ENCODE data around the gene PITPNC1. TPM values are rescaled to one million over a fixed set of nuclear protein-coding genes. Genes with fewer than 3 reads are reported as not detected.
"Not testable (repeated sequence)": the region's sequence is repeated elsewhere in the genome, so short reads cannot be mapped to it uniquely, and the experiment has no call there.

PITPNC1 gene
- total RNA-seq, 1 experiment from 2014 or later: 40.1 TPM

DNA sequence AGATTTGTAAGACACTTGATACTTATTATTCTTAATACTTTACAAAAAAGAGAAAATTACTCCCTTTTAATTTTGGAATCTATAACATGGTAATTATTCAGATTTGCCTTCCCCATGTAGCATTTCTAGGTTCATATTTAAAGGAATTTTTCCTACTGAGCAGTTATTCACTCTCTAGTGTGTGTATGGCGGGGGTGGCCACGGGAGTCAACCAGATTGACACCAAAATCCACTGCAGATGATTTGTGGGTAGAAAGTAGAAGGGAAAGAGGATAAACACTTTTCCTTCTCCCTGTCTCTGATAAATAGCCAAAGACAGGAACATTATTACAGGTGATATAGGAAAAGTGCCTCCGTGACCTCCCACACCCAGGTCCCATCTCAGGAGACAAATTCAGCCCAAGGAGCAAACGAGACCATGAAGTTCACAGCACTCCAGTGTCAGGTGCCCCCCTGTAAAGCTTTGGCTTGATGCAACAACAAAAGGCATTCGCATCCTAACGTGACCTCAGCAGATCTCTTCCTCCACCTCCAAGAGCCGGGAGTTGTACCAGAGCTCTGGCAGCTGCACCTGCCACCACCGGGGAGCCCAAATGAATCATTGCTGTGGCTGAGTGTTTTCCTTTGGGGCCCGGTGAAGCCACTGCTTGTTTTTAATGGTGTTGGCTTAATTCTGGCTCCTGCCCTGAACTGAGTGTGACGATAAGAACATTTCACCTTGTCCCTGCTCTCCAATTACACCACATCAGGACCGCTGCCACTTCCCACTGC is 248.0 kb downstream of the PITPNC1 start:
- POLR2A ChIA-PET: no interaction called here
- TF ChIP-seq, protein P1, sequence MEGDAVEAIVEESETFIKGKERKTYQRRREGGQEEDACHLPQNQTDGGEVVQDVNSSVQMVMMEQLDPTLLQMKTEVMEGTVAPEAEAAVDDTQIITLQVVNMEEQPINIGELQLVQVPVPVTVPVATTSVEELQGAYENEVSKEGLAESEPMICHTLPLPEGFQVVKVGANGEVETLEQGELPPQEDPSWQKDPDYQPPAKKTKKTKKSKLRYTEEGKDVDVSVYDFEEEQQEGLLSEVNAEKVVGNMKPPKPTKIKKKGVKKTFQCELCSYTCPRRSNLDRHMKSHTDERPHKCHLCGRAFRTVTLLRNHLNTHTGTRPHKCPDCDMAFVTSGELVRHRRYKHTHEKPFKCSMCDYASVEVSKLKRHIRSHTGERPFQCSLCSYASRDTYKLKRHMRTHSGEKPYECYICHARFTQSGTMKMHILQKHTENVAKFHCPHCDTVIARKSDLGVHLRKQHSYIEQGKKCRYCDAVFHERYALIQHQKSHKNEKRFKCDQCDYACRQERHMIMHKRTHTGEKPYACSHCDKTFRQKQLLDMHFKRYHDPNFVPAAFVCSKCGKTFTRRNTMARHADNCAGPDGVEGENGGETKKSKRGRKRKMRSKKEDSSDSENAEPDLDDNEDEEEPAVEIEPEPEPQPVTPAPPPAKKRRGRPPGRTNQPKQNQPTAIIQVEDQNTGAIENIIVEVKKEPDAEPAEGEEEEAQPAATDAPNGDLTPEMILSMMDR (IDR thresholded peaks at IDR 0.05; ENCODE audit: unreplicated experiment): no peak
- no TSS peak for BruUV-seq (replicated peaks)
- no peak overlapping the region for H3K4me3 Mint-ChIP-seq (ENCODE audit: unreplicated experiment)
- H3K4me1 Mint-ChIP-seq (ENCODE audit: insufficient read depth, unreplicated experiment): no peaks in the 10 kb centered on the region
- no peaks in the 10 kb centered on the region for H3K36me3 Mint-ChIP-seq (ENCODE audit: insufficient read depth, unreplicated experiment)
- H3K9me3 Mint-ChIP-seq (ENCODE audit: unreplicated experiment): no peaks in the 10 kb centered on the region
- CTCF ChIA-PET: no interaction called here
- no peaks in the 10 kb centered on the region for H3K27me3 Mint-ChIP-seq (ENCODE audit: insufficient read depth, unreplicated experiment)
- H3K27ac Mint-ChIP-seq (ENCODE audit: low read depth, unreplicated experiment): no peak overlapping the region
- intact Hi-C loops (cut with micrococcal nuclease): no loop called here
- no peak for DNase-seq (ENCODE audit: unreplicated experiment)

DNA sequence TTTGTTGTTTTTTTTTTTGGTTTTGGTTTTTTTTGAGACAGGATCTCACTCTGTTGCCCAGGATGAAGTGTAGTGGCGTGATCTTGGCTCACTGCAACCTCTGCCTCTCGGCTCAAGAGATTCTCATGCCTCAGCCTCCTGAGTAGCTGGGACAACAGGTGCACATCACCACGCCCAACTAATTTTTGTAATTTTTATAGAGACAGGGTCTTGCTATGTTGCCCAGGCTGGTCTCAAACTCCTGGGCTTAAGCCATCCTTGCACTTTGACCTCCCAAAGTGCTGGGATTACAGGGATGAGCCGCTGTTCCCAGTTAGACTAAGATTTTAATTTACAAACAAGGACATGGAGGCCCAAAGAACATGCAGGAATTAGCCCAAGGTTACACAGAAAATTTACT is 248.9 kb downstream of the PITPNC1 start:
- Mint-ChIP-seq H3K27ac (ENCODE audit: low read depth, unreplicated experiment) (no peak overlapping the region), H3K36me3 (ENCODE audit: insufficient read depth, unreplicated experiment) (no peaks in the 10 kb centered on the region), H3K9me3 (ENCODE audit: unreplicated experiment) (no peaks in the 10 kb centered on the region), H3K4me3 (ENCODE audit: unreplicated experiment) (no peak overlapping the region), H3K4me1 (ENCODE audit: insufficient read depth, unreplicated experiment) (no peaks in the 10 kb centered on the region), H3K27me3 (ENCODE audit: insufficient read depth, unreplicated experiment) (no peaks in the 10 kb centered on the region)
- ChIA-PET POLR2A (interaction anchor here (1.0 kb wide), 1 partner anchor 29 kb away, joined by 3 read pairs; no protein-coding TSS in a partner anchor), CTCF (no interaction called here)
- intact Hi-C loops (cut with micrococcal nuclease): no loop called here
- TF ChIP-seq, protein P1 (IDR thresholded peaks at IDR 0.05; ENCODE audit: unreplicated experiment): no peak
- no peak for DNase-seq (ENCODE audit: unreplicated experiment)
- no TSS peak for BruUV-seq (replicated peaks)

DNA sequence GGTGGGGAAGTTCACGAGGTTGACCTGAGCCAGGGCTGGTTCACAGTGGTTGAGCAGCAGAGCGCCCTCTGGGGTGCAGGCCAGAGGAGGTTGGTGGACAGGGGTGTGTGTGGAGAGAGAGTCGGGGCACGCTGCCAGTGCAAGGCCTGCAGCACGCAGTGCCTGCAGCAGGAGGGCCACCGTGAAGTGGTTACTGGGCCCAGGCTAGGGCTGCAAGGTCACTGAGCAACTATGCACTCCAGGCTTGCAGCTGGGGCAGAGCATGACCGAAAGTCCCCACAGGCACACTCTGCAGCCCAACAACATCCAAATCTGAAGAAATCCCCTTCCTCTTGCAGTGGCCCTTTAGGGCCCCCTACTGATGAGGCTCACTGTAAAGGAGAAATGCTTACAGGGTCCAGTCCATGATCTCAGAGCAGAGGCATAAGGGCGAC is 251.5 kb downstream of the PITPNC1 start:
- DNase-seq (ENCODE audit: unreplicated experiment): peak; percentile 8
- H3K9me3 Mint-ChIP-seq (ENCODE audit: unreplicated experiment): no peaks in the 10 kb centered on the region
- H3K4me3 Mint-ChIP-seq (ENCODE audit: unreplicated experiment): no peak overlapping the region
- intact Hi-C loops (cut with micrococcal nuclease): loop anchor here (2.0 kb wide), 1 partner anchor 250 kb away; no protein-coding TSS in a partner anchor
- H3K4me1 Mint-ChIP-seq (ENCODE audit: insufficient read depth, unreplicated experiment): no peaks in the 10 kb centered on the region
- H3K27me3 Mint-ChIP-seq (ENCODE audit: insufficient read depth, unreplicated experiment): no peaks in the 10 kb centered on the region
- no peak overlapping the region for H3K27ac Mint-ChIP-seq (ENCODE audit: low read depth, unreplicated experiment)
- BruUV-seq (replicated peaks): no TSS peak
- no peaks in the 10 kb centered on the region for H3K36me3 Mint-ChIP-seq (ENCODE audit: insufficient read depth, unreplicated experiment)
- TF ChIP-seq, protein P1 (IDR thresholded peaks at IDR 0.05; ENCODE audit: unreplicated experiment): no peak
- ChIA-PET CTCF (interaction anchor here (0.5 to 3.6 kb wide), 4 partner anchors 24 to 407 kb away, joined by 3 to 14 read pairs (median 4); no protein-coding TSS in a partner anchor), POLR2A (no interaction called here)

DNA sequence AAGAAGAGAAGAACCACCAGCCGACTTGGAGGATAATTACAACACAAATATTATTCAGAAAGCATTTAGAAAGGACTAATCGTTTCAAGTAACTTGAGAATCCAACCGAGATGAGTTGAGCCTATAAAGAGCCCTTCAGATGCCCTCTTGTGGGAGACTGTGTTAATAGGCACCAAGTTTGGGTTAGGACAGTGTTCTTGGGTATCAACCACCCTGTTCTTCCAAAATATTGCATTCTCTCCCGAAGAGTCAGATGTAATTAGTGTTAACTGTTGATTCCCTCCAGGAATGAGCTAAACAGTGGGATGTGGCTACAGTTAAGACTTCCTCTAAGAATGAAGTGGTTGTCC is 252.9 kb downstream of the PITPNC1 start:
- no peaks in the 10 kb centered on the region for H3K27me3 Mint-ChIP-seq (ENCODE audit: insufficient read depth, unreplicated experiment)
- intact Hi-C loops (cut with micrococcal nuclease): loop anchor here (2.0 kb wide), 1 partner anchor 251 kb away; no protein-coding TSS in a partner anchor
- H3K27ac Mint-ChIP-seq (ENCODE audit: low read depth, unreplicated experiment): no peak overlapping the region
- no peak overlapping the region for H3K4me3 Mint-ChIP-seq (ENCODE audit: unreplicated experiment)
- CTCF ChIA-PET: interaction anchor here (0.6 to 3.6 kb wide), 6 partner anchors 21 to 270 kb away, joined by 3 to 14 read pairs (median 4); no protein-coding TSS in a partner anchor
- TF ChIP-seq, protein P1 (IDR thresholded peaks at IDR 0.05; ENCODE audit: unreplicated experiment): peak; percentile 19
- no peaks in the 10 kb centered on the region for H3K4me1 Mint-ChIP-seq (ENCODE audit: insufficient read depth, unreplicated experiment)
- peak; percentile 36 for DNase-seq (ENCODE audit: unreplicated experiment)
- BruUV-seq (replicated peaks): no TSS peak
- no peaks in the 10 kb centered on the region for H3K9me3 Mint-ChIP-seq (ENCODE audit: unreplicated experiment)
- POLR2A ChIA-PET: no interaction called here
- H3K36me3 Mint-ChIP-seq (ENCODE audit: insufficient read depth, unreplicated experiment): no peaks in the 10 kb centered on the region

DNA sequence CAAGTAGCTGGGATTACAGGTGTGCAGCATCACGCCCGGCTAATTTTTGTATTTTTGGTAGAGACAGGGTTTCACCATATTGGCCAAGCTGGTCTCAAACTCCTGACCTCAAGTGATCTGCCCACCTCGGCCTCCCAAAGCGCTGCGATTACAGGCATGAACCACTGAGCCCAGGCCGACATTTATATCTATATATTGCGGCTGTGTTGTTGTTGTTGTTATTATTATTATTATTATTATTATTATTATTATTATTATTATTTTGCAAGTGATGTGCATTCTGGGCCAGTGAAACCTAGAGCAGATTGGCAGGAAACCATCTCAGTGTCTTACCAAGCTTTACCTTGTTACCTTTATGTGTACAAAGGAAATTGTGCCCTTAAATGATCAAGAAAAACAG is 253.8 kb downstream of the PITPNC1 start:
- DNase-seq (ENCODE audit: unreplicated experiment); H3K9me3 Mint-ChIP-seq (ENCODE audit: unreplicated experiment); H3K27ac Mint-ChIP-seq (ENCODE audit: low read depth, unreplicated experiment); intact Hi-C loops (cut with micrococcal nuclease); BruUV-seq (replicated peaks); POLR2A ChIA-PET; H3K36me3 Mint-ChIP-seq (ENCODE audit: insufficient read depth, unreplicated experiment); H3K27me3 Mint-ChIP-seq (ENCODE audit: insufficient read depth, unreplicated experiment); H3K4me1 Mint-ChIP-seq (ENCODE audit: insufficient read depth, unreplicated experiment); H3K4me3 Mint-ChIP-seq (ENCODE audit: unreplicated experiment): not testable (repeated sequence)
- CTCF ChIA-PET: interaction anchor here (3.6 kb wide), 1 partner anchor 255 kb away, joined by 14 read pairs; no protein-coding TSS in a partner anchor

Data from MCF 10A (cell line).